Breast epithelium (tissue), 3 donors: ENCODE measurements around the gene CREBZF.

Experiments
- CTCF ChIP-seq, 3 donors: fragments of 450-650 bp; IDR thresholded peaks; one replicate each; pipeline ENCODE4 v1.5.1; 2016 to 2017; ENCODE audit warnings: antibody characterized with exemption in 3 of 3, mild to moderate bottlenecking in 3 of 3, moderate library complexity in 3 of 3
- POLR2A ChIP-seq: fragments of 450-650 bp; IDR thresholded peaks from one replicate; pipeline ENCODE4 v1.6.1; 2016; ENCODE audit warnings: antibody characterized with exemption, mild to moderate bottlenecking, moderate library complexity
- POLR2AphosphoS5 ChIP-seq, 3 donors: sonication (generic); formaldehyde crosslinking; IDR thresholded peaks; one replicate each; pipeline ENCODE4 v1.6.1; 2017; ENCODE audit warnings: antibody characterized with exemption in 3 of 3

GRCh38 chr11:85647078-85647477, 17.9 kb downstream of the CREBZF start:
- TF ChIP-seq CTCF (IDR thresholded peaks at IDR 0.05): no peak
- TF ChIP-seq POLR2AphosphoS5 (IDR thresholded peaks at IDR 0.05): no peak
- no peak for TF ChIP-seq POLR2A
